Progenitor cell of endocrine pancreas (in vitro differentiated cells): Measurements from ENCODE around the gene NFIC. TPM values are rescaled to one million over a fixed set of nuclear protein-coding genes. Genes with fewer than 3 reads are reported as not detected.

ENCODE experiments used
- DNase-seq: peaks from one replicate; pipeline ENCODE4 v3.0.0; 2021; ENCODE audit warnings: low spot score; ENCODE audit not compliant: unreplicated experiment
- H3K27ac Mint-ChIP-seq: 2 replicates; pipeline ENCODE4 v1.8.0; 2021; ENCODE audit warnings: mild to moderate bottlenecking, moderate library complexity, mixed read lengths
- H3K27me3 Mint-ChIP-seq: 2 replicates; pipeline ENCODE4 v1.8.0; 2021; ENCODE audit warnings: mixed read lengths
- H3K36me3 Mint-ChIP-seq: 2 replicates; pipeline ENCODE4 v1.8.0; 2022; ENCODE audit warnings: mixed read lengths; ENCODE audit not compliant: insufficient read depth
- H3K4me1 Mint-ChIP-seq: 2 replicates; pipeline ENCODE4 v1.8.0; 2021; ENCODE audit warnings: low read depth, mixed read lengths
- H3K4me3 Mint-ChIP-seq: 2 replicates; pipeline ENCODE4 v1.8.0; 2021; ENCODE audit warnings: low read depth, mild to moderate bottlenecking, moderate library complexity, mixed read lengths
- H3K9me3 Mint-ChIP-seq: 2 replicates; pipeline ENCODE4 v1.8.0; 2021; ENCODE audit warnings: low read depth, mixed read lengths
- CTCF ChIP-seq: fragments of 200-600 bp; sonication (generic); IDR thresholded peaks from one replicate; pipeline ENCODE4 v1.5.0; 2021; ENCODE audit warnings: antibody characterized with exemption, mild to moderate bottlenecking; ENCODE audit not compliant: unreplicated experiment
- total RNA-seq: library from RNA; stranded (reverse); gene quantifications from 2 replicates; pipeline ENCODE4 v1.2.1, GENCODE V29; 2021

NFIC gene
- total RNA-seq, 1 donor from 2014 or later, result 6.8 TPM

- H3K9me3 Mint-ChIP-seq, result no peaks in the 10 kb centered on the region
- DNase-seq, result no peak
- H3K4me3 Mint-ChIP-seq, result peak overlapping the region; percentile 57
- H3K27me3 Mint-ChIP-seq, result no peaks in the 10 kb centered on the region
- TF ChIP-seq CTCF, result no peak
- peak overlapping the region; percentile 27 for H3K27ac Mint-ChIP-seq
- peaks cover 20% of the 10 kb centered on the region for H3K4me1 Mint-ChIP-seq
- peaks cover 4% of the 10 kb centered on the region for H3K36me3 Mint-ChIP-seq
These were observed 143.2 kb downstream of the NFIC start for GRCh38 chr19:3509566-3509989.

DNA sequence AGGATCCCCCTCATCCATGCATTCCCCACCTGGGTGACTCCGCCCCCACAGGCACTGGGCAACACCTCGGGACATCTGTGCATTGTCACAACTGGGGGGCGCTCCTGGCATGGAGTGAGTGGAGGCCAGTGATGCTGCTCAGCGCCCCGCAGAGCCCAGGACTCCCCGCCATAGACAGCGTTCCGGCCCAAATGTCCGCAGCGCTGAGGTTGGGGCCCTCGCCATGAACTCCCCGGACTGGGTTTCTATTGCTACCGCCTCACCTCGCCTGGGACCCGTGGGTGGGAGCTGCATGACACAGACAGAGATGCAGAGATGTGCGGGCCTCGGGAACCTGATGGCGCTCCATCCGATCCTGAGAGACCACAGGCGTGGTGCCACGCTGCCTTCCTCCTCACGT, 144.3 kb downstream of the NFIC start:
- H3K9me3 Mint-ChIP-seq, result no peaks in the 10 kb centered on the region
- H3K27ac Mint-ChIP-seq, result no peak overlapping the region
- H3K4me1 Mint-ChIP-seq, result peaks cover 20% of the 10 kb centered on the region
- DNase-seq, result no peak
- peaks cover 4% of the 10 kb centered on the region for H3K36me3 Mint-ChIP-seq
- H3K4me3 Mint-ChIP-seq, result no peak overlapping the region
- H3K27me3 Mint-ChIP-seq, result no peaks in the 10 kb centered on the region
- no peak for TF ChIP-seq CTCF

- H3K4me1 Mint-ChIP-seq, result peaks cover 18% of the 10 kb centered on the region
- H3K9me3 Mint-ChIP-seq, result no peaks in the 10 kb centered on the region
- TF ChIP-seq CTCF, result no peak
- H3K27ac Mint-ChIP-seq, result no peak overlapping the region
- no peaks in the 10 kb centered on the region for H3K27me3 Mint-ChIP-seq
- DNase-seq, result no peak
- H3K4me3 Mint-ChIP-seq, result no peak overlapping the region
- H3K36me3 Mint-ChIP-seq, result peaks cover 4% of the 10 kb centered on the region
These were observed 145.3 kb downstream of the NFIC start for GRCh38 chr19:3511506-3512251.

DNA sequence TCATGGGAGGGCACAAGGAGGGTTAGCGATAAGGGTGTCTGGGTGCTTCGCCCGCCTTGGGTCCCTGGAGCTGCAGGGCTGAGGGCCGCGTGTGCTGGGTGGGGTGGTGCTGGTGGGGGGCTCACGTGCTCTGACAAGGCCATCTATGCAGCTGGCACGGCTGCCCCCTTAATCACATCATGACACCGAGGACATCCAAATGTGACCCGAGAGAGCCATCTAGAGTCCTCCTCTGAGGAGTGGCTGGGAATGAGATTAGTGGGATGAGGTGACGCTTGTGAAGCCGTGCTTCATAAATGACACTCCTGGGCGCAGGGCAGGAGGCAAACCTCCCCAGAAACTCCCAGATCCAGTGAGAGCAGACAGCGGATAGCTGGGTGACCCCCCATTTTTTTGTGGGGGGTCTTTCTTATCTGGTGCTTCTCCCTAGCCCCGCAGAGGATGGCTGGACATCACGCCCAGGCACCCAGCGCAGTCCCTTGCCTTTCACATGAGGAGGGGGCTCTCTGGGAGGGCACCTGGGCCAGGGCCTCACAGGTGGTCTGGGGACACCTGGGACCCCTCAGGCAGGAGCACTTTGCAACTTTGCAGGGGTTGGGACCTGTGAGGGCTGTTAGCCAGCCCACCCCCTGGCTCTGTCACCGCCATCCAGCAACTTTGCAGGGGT, 146.3 kb downstream of the NFIC start:
- Mint-ChIP-seq H3K27me3 (no peaks in the 10 kb centered on the region), H3K27ac (no peak overlapping the region), H3K4me1 (peaks cover 10% of the 10 kb centered on the region), H3K9me3 (no peaks in the 10 kb centered on the region), H3K4me3 (no peak overlapping the region), H3K36me3 (peaks cover 4% of the 10 kb centered on the region)
- no peak for TF ChIP-seq CTCF
- no peak for DNase-seq

GRCh38 chr19:3513229-3514140, 147.1 kb downstream of the NFIC start:
- no peak overlapping the region for H3K27ac Mint-ChIP-seq
- no peak overlapping the region for H3K4me3 Mint-ChIP-seq
- no peaks in the 10 kb centered on the region for H3K27me3 Mint-ChIP-seq
- no peak for DNase-seq
- H3K36me3 Mint-ChIP-seq, result peaks cover 4% of the 10 kb centered on the region
- no peak for TF ChIP-seq CTCF
- no peaks in the 10 kb centered on the region for H3K9me3 Mint-ChIP-seq
- H3K4me1 Mint-ChIP-seq, result peaks cover 6% of the 10 kb centered on the region
